NOMO-1 treated with dmso at 0.1 percent for 144 hours (cell line): ENCODE data around the gene PROX2.
A peak's percentile ranks its signal among the peaks of the same experiment; 100 is the strongest.

ENCODE experiments used
- DNase-seq: peaks from one replicate; lab custom pipeline; 2025; ENCODE audit not compliant: unreplicated experiment; lab: John Stamatoyannopoulos, UW

The PROX2 gene

DNA sequence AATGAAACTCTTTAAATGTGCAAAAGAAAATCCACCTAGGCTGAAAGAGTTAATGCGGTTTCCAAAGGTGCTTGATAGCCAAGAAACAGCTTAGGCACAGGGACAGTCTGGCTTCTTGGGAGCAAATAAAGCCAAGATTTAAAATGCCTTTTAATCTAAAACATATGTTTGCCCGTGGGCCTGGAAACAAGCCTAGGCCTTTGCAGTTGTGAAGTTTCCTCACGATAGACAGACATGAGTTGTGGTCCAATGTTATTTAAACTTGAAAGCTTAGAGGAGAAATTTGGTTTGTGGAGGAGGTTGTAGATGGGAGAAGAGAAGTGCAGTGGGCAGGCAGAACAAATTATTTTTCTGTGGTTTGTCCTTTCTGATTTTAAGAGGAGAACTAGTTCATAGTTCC, 29.8 kb downstream of the PROX2 start:
- no peak for DNase-seq

DNA sequence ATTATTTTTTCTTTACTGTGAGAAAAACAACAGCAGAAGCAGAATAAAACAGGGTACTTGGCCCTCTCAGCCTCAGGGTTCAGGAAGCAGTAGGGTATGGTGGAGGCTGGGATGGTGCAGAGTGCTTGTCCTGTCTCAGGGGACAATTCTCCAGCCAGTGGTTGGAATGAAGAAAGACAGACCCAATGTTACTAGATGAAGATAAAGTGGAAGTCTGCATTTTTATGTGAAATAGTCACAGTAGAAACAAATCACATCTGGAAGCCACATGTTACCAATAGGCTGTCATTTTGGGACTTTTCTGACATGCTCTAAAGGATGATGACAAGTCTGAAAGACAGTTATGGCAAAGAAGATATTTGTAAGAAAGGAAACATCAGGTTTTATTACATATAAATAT, 32.3 kb downstream of the PROX2 start:
- no peak for DNase-seq

DNA sequence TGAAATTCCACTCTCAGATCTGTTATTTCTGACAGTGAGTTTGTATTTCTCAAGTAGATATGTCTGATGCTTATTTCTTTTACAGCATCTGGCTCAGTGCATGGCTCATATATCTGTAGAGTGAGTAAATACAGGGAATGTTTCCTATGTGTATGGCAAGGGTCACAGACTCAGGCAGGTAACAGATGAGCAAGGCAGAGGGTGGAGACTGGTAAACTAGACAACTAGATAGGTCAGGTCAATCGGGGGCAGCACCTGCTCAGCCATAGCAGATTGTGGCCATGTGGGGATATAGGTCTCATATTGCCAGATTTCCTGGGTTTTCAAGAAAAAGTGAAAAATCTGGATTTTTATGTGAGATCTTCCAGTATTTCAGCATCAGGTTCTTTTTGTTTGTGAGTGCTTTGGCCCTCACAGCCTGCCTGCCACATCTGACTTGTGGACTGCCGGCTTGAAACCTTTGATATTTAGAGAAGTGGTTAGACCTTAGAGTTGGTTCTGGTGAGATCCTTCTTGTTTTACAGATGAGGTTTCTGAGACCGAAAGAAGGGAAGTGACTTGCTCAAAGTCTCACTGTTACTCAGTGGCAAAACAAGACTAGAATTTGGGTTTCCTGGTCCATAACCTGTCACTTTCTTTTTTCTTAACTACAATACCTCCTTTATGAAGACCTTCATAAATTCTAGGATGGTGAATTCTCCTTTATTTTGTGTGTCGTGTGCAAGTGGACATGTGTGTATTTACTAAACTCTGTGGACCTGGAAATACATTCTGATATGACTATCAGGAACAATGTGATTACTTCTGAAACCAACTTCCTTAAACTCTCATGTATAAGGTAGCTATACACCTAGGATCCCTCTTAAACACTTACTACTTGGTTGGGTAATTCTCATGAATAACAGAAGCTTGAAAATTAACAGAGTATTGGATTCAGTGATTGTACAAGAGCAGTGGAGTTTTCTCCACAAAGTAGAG, 34.4 kb downstream of the PROX2 start:
- DNase-seq: peak; percentile 41

DNA sequence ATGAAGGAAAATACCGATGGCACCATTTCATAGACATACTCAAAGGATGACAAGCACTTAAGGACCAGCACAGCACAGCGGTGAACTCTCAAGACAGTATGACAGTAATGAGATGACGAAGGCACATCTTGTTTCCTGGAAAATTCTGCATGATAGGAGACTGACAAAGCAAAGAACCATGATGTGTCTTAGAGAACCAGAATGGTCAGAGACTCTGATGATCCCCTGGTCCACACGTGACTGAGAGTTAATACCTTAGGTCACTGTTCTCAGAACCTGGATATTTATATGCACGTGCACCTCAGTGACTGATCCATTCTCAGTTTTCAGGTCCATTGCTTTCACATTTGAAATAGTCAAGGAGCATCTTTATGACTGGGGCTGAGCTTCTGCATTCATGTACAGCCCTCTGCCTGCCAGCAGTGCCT, 35.3 kb downstream of the PROX2 start:
- DNase-seq: no peak

DNA sequence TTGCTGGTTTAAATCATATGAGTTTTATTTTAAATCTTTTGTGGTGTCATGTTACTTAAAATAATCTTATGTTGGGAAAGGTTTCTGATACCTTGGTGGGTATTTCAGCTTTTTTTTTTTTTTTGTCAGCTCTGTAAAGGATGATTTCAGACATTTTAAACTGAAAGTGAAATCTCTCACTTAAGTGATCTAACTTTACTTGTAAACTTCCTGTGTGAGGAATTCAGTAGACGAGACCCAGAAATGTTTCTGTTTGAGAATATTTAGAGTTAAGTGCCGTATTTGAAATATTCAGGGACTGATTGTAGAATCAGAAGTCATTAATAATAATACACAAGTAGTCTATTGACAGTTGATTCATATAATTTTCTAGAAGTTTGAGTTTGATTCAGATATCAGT, 37.8 kb downstream of the PROX2 start:
- no peak for DNase-seq

DNA sequence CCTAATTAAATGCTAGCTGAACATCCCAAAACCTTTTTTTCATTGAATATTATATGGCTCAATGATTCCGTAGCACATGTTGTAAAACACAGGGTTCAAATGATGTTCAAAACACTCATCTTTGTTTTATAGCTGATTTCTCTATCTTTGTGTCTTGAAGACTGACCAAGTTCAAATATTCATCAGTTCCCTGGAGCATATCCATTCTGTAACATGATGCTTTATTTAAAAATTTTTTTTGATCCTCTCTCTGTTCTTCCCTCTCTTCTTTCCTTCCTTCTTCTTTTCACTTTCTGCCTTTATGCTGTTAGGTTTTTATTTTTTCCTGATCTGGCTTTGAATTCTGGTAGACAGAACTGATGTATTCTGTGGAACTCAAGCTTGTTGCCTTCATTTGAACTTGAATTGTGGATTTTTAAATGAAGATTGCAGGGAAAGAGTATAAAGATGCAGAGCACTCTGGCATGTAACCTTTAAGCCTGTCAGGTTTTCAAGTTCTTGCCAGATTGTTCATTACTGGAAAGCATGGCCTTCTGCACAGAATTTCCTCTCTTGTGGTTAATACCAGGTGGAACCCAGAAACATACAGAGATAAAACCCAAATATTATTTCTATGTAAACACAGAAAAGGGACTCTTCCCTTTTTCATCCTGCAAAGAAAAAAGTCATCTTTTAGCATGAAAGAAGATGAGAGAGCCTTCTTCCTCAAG, 39.5 kb downstream of the PROX2 start:
- no peak for DNase-seq

DNA sequence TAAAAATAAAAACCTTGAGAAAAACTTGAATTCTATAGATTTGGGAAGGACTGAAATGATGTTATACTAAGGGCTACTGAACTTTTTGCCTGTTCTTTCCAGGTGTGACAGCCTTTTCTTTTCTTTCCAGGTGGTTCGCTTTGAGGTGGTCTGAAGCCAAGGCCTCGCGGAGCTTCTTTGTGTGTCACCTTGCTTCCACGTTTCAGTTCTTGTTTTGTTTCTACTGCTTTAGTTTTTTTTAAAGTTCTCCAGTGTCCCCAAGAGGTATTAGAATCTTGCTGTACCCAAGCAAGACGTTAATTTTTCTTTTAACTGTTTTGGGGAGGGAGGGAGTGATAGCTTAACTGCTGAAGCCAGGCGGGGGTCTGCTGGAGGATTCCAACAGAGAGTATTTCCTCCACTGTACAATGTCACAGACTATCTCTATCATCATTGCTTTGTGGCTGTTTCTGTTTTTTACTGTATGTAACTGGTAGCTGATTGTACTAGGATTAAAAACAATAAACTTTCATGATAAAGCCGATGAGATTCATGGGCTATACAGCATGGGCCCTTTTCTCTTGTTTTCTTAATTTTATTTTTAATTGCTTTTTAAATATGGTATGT, 40.2 kb downstream of the PROX2 start:
- no peak for DNase-seq

DNA sequence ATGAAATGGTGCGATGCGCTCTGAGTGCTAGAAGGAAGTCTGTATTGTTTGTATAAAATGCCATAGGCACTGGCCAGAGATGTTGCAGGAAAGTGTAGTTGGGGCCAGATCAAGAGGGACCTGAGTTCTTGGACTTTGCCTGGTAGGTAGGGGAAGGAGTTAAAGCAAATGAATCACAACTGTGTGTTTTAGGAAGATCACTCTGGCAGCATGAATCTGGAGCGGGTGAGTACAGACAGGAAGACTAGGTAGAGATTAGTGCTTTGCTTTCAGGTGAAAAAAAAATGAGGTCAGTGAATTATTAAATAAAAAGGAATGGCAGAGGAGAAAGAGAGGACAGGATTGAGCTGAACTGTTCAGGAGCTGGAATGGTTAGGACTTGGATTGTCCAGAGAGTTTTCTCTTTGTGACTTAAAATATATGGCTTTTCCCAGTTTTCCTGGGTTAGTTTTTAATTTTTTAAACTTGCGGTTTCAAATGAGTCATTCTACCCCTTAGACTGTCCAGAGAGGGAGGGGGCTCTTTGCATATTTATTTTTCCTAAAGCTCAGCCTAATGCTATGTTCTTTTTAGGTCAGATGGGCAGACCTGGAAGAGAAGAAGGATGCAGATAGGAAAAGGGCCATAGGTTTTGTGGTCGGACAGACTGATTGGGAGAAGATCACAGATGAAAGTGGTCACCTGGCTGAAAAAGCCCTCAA, 41.1 kb downstream of the PROX2 start:
- no peak for DNase-seq

DNA sequence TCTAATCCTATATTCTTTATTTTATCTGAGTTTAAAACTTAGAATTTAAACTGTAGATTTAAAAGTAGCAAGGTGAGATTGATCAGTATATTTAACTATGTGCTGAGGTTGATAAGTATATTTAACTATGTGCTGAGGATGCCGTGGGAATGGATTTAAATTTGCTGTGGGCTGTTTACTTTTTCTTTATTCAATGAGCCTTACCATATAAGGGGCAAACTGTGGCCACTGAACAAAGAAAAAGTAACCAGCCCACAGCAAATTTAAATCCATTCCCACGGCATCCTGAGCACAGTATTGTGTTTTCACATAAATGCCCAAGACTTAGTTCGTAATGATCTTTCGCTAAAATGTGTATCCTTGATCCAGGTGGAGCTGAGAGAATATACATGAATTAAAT, 43.1 kb downstream of the PROX2 start:
- DNase-seq: no peak

DNA sequence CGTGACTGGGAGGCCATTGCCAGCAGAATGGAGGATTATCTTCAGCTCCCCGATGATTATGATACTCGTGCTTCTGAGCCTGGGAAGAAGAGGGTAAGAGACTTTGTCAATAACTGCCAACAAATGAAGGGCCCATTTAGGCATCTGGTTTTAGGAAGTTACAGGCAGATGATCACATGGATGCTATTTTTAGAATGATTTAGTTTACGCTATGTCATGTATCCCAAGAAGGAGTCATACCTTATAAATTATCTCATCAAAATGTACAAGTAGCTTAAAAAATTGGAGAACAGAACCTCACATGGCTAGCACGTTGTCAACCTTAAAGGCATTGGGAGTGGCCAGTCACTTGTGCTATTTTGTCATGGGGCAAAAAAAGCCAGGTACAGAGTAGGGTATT, 46.7 kb downstream of the PROX2 start:
- peak; percentile 4 for DNase-seq

DNA sequence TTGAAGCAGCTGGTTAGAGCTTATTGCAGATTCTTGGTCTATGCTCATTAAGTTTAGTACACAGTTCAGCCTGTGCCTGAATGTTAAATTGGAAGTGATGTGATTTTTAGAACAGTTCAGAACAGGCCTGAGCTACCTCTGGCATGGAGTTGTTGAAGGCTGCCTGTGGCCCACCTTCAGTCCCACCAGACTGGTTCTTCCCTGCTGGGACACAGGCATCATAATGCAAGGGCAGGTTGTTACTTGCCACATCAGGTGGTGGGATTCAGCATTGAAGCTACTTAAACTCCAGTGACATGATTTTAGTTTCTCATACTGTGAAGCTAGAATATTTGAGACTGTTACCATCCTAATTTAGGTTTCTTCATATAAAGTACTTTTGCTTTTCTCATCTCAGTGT, 49.4 kb downstream of the PROX2 start:
- no peak for DNase-seq
